GM12891 (cell line): ENCODE results near the gene SPOCK1.

Source experiments
- PAX5 ChIP-seq: IDR thresholded peaks from 2 replicates; pipeline ENCODE4 v1.6.1; 2011; ENCODE audit warnings: low read length, moderate library complexity, mild to moderate bottlenecking; ENCODE audit not compliant: insufficient read depth, severe bottlenecking
- POLR2A ChIP-seq: IDR thresholded peaks from 2 replicates; pipeline ENCODE4 v1.6.1; 2011; ENCODE audit warnings: low read depth, low read length, control low read depth
- TAF1 ChIP-seq: IDR thresholded peaks from 2 replicates; pipeline ENCODE4 v1.6.1; 2011; ENCODE audit warnings: low read depth, low read length, control low read depth

DNA sequence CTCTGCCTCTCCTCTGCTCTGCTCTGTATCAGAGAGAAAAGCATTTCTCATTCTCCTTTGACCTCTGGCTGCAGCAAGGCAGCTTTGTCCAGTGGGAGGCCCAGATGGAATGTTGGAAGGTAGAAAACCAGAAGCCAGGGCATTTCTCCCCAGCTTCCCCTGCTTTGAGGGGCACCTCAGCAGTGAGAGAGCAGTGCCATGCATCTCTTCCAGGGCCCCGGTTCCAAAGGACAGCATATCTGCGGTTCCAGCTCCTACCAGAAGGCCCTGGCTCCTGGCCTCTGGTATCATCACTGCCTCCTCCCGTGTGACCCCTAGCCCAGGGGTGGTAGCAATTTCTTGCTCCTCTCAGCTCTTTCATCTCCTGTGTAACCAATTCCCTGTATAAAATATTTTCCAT, 190.8 kb downstream of the SPOCK1 start:
- TF ChIP-seq POLR2A, result no peak
- TF ChIP-seq PAX5, result no peak
- TF ChIP-seq TAF1, result no peak
